HepG2 (cell line): ENCODE data around the gene RAB2B. TPM values are rescaled to one million over a fixed set of nuclear protein-coding genes. Genes with fewer than 3 reads are reported as not detected.
A peak's percentile ranks its signal among the peaks of the same experiment; 100 is the strongest.

Experiments
- ARNT2 ChIP-seq: sonication (generic); formaldehyde crosslinking; IDR thresholded peaks from 2 replicates; pipeline ENCODE4 v1.8.0; 2022; ENCODE audit warnings: mild to moderate bottlenecking, low read depth, missing genetic modification reagents, moderate library complexity
- BCLAF1 ChIP-seq: fragments of 450-650 bp; IDR thresholded peaks from 2 replicates; pipeline ENCODE4 v1.6.1; 2017; ENCODE audit warnings: mild to moderate bottlenecking
- DDIT3 ChIP-seq: sonication (generic); formaldehyde crosslinking; IDR thresholded peaks from 2 replicates; pipeline ENCODE4 v1.4.0; 2020; ENCODE audit warnings: mild to moderate bottlenecking, missing genetic modification reagents
- FOXO4 ChIP-seq: sonication (generic); formaldehyde crosslinking; conservative IDR thresholded peaks from 2 replicates; pipeline ENCODE4 v1.8.1; 2023; ENCODE audit warnings: missing genetic modification reagents
- KAT7 ChIP-seq: IDR thresholded peaks from 2 replicates; pipeline ENCODE4 v1.6.1; 2018; ENCODE audit warnings: borderline replicate concordance, missing compliant biosample characterization
- SP1 ChIP-seq, 2 experiments: fragments of 450-650 bp in 1 of 2; sonication (generic) in 1 of 2; formaldehyde crosslinking in 1 of 2; IDR thresholded peaks; 2 replicates each; pipeline versions ENCODE4 v1.4.0 to v1.6.1; 2016 to 2020; ENCODE audit warnings: missing genetic modification reagents in 1 of 2
- SRSF9 ChIP-seq: fragments of 200-400 bp; formaldehyde crosslinking; IDR thresholded peaks from 2 replicates; pipeline ENCODE4 v1.6.1; 2018; ENCODE audit warnings: borderline replicate concordance, mild to moderate bottlenecking, low read depth, low read length; ENCODE audit not compliant: insufficient read depth, poor library complexity, severe bottlenecking
- ZBTB3 ChIP-seq: sonication (generic); formaldehyde crosslinking; IDR thresholded peaks from 2 replicates; pipeline ENCODE4 v1.4.0; 2020; ENCODE audit warnings: low read depth, mild to moderate bottlenecking, moderate library complexity, missing genetic modification reagents, borderline replicate concordance
- ZBTB43 ChIP-seq: sonication (generic); formaldehyde crosslinking; conservative IDR thresholded peaks from 2 replicates; pipeline ENCODE4 v1.4.0; 2020; ENCODE audit warnings: missing genetic modification reagents
- ZBTB7B ChIP-seq: sonication (generic); formaldehyde crosslinking; IDR thresholded peaks from 2 replicates; pipeline ENCODE4 v1.4.0; 2020; ENCODE audit warnings: missing genetic modification reagents
- ZNF280B ChIP-seq: sonication (generic); formaldehyde crosslinking; IDR thresholded peaks from 2 replicates; pipeline ENCODE4 v1.5.0; 2020; ENCODE audit warnings: missing genetic modification reagents, mild to moderate bottlenecking, borderline replicate concordance
- ZNF33A ChIP-seq: sonication (generic); formaldehyde crosslinking; IDR thresholded peaks from 2 replicates; pipeline ENCODE4 v1.5.1; 2020; ENCODE audit warnings: missing genetic modification reagents, mild to moderate bottlenecking, moderate library complexity, borderline replicate concordance
- ZNF552 ChIP-seq: sonication (generic); formaldehyde crosslinking; IDR thresholded peaks from 2 replicates; pipeline ENCODE4 v1.9.0; 2022; ENCODE audit warnings: missing genetic modification reagents, mild to moderate bottlenecking, borderline replicate concordance
- ZNF710 ChIP-seq: sonication (generic); formaldehyde crosslinking; IDR thresholded peaks from 2 replicates; pipeline ENCODE4 v1.5.0; 2020; ENCODE audit warnings: mild to moderate bottlenecking, missing genetic modification reagents, borderline replicate concordance
- ZNF75D ChIP-seq: sonication (generic); formaldehyde crosslinking; IDR thresholded peaks from 2 replicates; pipeline ENCODE4 v1.8.1; 2023; ENCODE audit warnings: missing genetic modification reagents, mild to moderate bottlenecking, borderline replicate concordance
- ZNF841 ChIP-seq: sonication (generic); formaldehyde crosslinking; IDR thresholded peaks from 2 replicates; pipeline ENCODE4 v1.8.1; 2023; ENCODE audit warnings: missing genetic modification reagents, borderline replicate concordance
- polyA plus RNA-seq, 8 experiments: library from polyadenylated mRNA; depleted of rRNA in 3 of 8; stranded (reverse) in 7 of 8; unstranded in 1 of 8; fragments of >200 nt; fragmentation: Illumina TruSeq in 4 of 8; extraction: Trizol in 4 of 8; gene quantifications; 2 replicates each; pipeline versions ENCODE4 v1.2.1 to v1.2.3, GENCODE V29; 2011 to 2016; ENCODE audit warnings: low read depth in 4 of 8, missing spikeins in 1 of 8, mixed read lengths in 1 of 8; ENCODE audit not compliant: insufficient read depth in 1 of 8
- total RNA-seq, 5 experiments: library from RNA; depleted of rRNA; stranded (reverse); fragments of >200 nt; fragmentation: Illumina TruSeq; extraction: Trizol; gene quantifications; 2 replicates each; pipeline ENCODE4 v1.2.3, GENCODE V29; 2016; ENCODE audit warnings: low read depth in 1 of 5

Gene RAB2B
- total and polyA plus RNA-seq, 2 of the 13 experiments (the other 11 are each of a cell fraction or from before 2014, with no cell fraction given): 36.0 to 60.6 TPM

- TF ChIP-seq ZBTB3 (CRISPR knock-in tag) (no peak), ZNF710 (CRISPR knock-in tag) (peak; percentile 37; the same call in 1 of the 2 replicates), ZNF75D (CRISPR knock-in tag) (no peak), DDIT3 (no peak), FOXO4 (CRISPR knock-in tag) (no peak), KAT7 (CRISPR knock-in tag) (peak; percentile 97), ZNF841 (CRISPR knock-in tag) (no peak), ZBTB7B (CRISPR knock-in tag) (peak; percentile 88; the same call in 1 of the 2 replicates), SRSF9 (no peak), SP1 (IDR thresholded peaks at IDR 0.05) (no peak), SP1 (CRISPR knock-in tag; IDR thresholded peaks at IDR 0.05) (peak; percentile 97), BCLAF1 (no peak), ZBTB43 (CRISPR knock-in tag) (peak; percentile 38; the same call in 1 of the 2 replicates), ARNT2 (CRISPR knock-in tag) (peak; percentile 95), ZNF280B (CRISPR knock-in tag) (peak; percentile 99), ZNF33A (CRISPR knock-in tag) (no peak), ZNF552 (CRISPR knock-in tag) (peak; percentile 12; the same call in 1 of the 2 replicates)
These were observed 39.5 kb downstream of the RAB2B start (continued) for GRCh38 chr14:21437063-21437901.
